Neural crest cell (in vitro differentiated cells): ENCODE measurements around the gene TCAP. TPM values are rescaled to one million over a fixed set of nuclear protein-coding genes. Genes with fewer than 3 reads are reported as not detected.

ENCODE experiments used
- DNase-seq: peaks from one replicate; pipeline ENCODE4 v3.0.0; 2021; ENCODE audit warnings: low read depth, mixed read lengths, low spot score
- H3K27ac Mint-ChIP-seq: one replicate; pipeline ENCODE4 v1.8.0; 2021; ENCODE audit warnings: mild to moderate bottlenecking, mixed read lengths; ENCODE audit not compliant: unreplicated experiment
- H3K27me3 Mint-ChIP-seq: 2 replicates; pipeline ENCODE4 v1.8.0; 2021; ENCODE audit warnings: low read depth, mild to moderate bottlenecking, mixed read lengths
- H3K36me3 Mint-ChIP-seq: 2 replicates; pipeline ENCODE4 v1.8.0; 2021; ENCODE audit warnings: low read depth, mild to moderate bottlenecking, mixed read lengths
- H3K4me1 Mint-ChIP-seq: 2 replicates; pipeline ENCODE4 v1.8.0; 2021; ENCODE audit warnings: mixed read lengths
- H3K4me3 Mint-ChIP-seq: one replicate; pipeline ENCODE4 v1.8.0; 2021; ENCODE audit warnings: mild to moderate bottlenecking, mixed read lengths
- H3K9me3 Mint-ChIP-seq: 2 replicates; pipeline ENCODE4 v1.8.0; 2021; ENCODE audit warnings: mixed read lengths
- CTCF ChIP-seq: fragments of 200-600 bp; sonication (generic); conservative IDR thresholded peaks from 2 replicates; pipeline ENCODE4 v1.5.0; 2021; ENCODE audit warnings: antibody characterized with exemption, mild to moderate bottlenecking
- total RNA-seq: library from RNA; stranded (reverse); gene quantifications from 2 replicates; pipeline ENCODE4 v1.2.1, GENCODE V29; 2021

The TCAP gene
- total RNA-seq, 1 donor from 2014 or later: 2.8 TPM

GRCh38 chr17:39641883-39642282 lies 23.3 kb upstream of the TCAP start:
- Mint-ChIP-seq H3K27me3 (no peaks in the 10 kb centered on the region), H3K4me3 (no peak overlapping the region), H3K27ac (no peak overlapping the region), H3K4me1 (peaks cover 43% of the 10 kb centered on the region), H3K9me3 (no peaks in the 10 kb centered on the region), H3K36me3 (no peaks in the 10 kb centered on the region)
- no peak for TF ChIP-seq CTCF
- no peak for DNase-seq

- H3K27me3 Mint-ChIP-seq: no peaks in the 10 kb centered on the region
- H3K4me3 Mint-ChIP-seq: no peak overlapping the region
- no peaks in the 10 kb centered on the region for H3K9me3 Mint-ChIP-seq
- H3K4me1 Mint-ChIP-seq: peaks cover 42% of the 10 kb centered on the region
- DNase-seq: no peak
- no peaks in the 10 kb centered on the region for H3K36me3 Mint-ChIP-seq
- no peak overlapping the region for H3K27ac Mint-ChIP-seq
- TF ChIP-seq CTCF: no peak
Observed at GRCh38 chr17:39642291-39643074, 22.7 kb upstream of the TCAP start.

GRCh38 chr17:39643271-39643670 lies 21.9 kb upstream of the TCAP start:
- Mint-ChIP-seq H3K4me3 (no peak overlapping the region), H3K36me3 (no peaks in the 10 kb centered on the region), H3K4me1 (peaks cover 34% of the 10 kb centered on the region), H3K27ac (no peak overlapping the region), H3K9me3 (no peaks in the 10 kb centered on the region), H3K27me3 (no peaks in the 10 kb centered on the region)
- TF ChIP-seq CTCF: no peak
- DNase-seq: no peak

GRCh38 chr17:39647256-39647655 lies 17.9 kb upstream of the TCAP start:
- Mint-ChIP-seq H3K4me1 (peaks cover 29% of the 10 kb centered on the region), H3K9me3 (no peaks in the 10 kb centered on the region), H3K27ac (no peak overlapping the region), H3K4me3 (no peak overlapping the region), H3K27me3 (no peaks in the 10 kb centered on the region), H3K36me3 (peaks cover 3% of the 10 kb centered on the region)
- DNase-seq: no peak
- no peak for TF ChIP-seq CTCF

- Mint-ChIP-seq H3K36me3 (peaks cover 3% of the 10 kb centered on the region), H3K27me3 (no peaks in the 10 kb centered on the region), H3K4me3 (no peak overlapping the region), H3K9me3 (no peaks in the 10 kb centered on the region), H3K4me1 (peaks cover 39% of the 10 kb centered on the region), H3K27ac (peak overlapping the region; percentile 63)
- no peak for DNase-seq
- TF ChIP-seq CTCF: no peak
Observed at GRCh38 chr17:39648616-39649366, 16.4 kb upstream of the TCAP start.
